ENCODE data around the gene CCR2. TPM values are rescaled to one million over a fixed set of nuclear protein-coding genes. Genes with fewer than 3 reads are reported as not detected.

CCR2 gene
- total RNA-seq, 1 experiment from 2014 or later, result not detected

GRCh38 chr3:46407970-46408369 lies 54.1 kb downstream of the CCR2 start:
- no peak for DNase-seq
- H3K27me3 ChIP-seq, result no peaks in the 10 kb centered on the region
- H3K36me3 ChIP-seq, result no peaks in the 10 kb centered on the region
- H3K4me3 ChIP-seq, result no peak overlapping the region
- no peaks in the 10 kb centered on the region for H3K9me3 ChIP-seq

DNA sequence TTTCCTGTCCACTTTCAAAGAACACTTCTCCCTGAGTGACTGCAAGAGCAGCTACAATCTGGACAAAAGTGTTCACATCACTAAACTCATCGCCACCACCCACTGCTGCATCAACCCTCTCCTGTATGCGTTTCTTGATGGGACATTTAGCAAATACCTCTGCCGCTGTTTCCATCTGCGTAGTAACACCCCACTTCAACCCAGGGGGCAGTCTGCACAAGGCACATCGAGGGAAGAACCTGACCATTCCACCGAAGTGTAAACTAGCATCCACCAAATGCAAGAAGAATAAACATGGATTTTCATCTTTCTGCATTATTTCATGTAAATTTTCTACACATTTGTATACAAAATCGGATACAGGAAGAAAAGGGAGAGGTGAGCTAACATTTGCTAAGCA lies 54.9 kb downstream of the CCR2 start:
- H3K36me3 ChIP-seq, result no peaks in the 10 kb centered on the region
- no peak overlapping the region for H3K4me3 ChIP-seq
- DNase-seq, result no peak
- H3K9me3 ChIP-seq, result no peaks in the 10 kb centered on the region
- H3K27me3 ChIP-seq, result no peaks in the 10 kb centered on the region

DNA sequence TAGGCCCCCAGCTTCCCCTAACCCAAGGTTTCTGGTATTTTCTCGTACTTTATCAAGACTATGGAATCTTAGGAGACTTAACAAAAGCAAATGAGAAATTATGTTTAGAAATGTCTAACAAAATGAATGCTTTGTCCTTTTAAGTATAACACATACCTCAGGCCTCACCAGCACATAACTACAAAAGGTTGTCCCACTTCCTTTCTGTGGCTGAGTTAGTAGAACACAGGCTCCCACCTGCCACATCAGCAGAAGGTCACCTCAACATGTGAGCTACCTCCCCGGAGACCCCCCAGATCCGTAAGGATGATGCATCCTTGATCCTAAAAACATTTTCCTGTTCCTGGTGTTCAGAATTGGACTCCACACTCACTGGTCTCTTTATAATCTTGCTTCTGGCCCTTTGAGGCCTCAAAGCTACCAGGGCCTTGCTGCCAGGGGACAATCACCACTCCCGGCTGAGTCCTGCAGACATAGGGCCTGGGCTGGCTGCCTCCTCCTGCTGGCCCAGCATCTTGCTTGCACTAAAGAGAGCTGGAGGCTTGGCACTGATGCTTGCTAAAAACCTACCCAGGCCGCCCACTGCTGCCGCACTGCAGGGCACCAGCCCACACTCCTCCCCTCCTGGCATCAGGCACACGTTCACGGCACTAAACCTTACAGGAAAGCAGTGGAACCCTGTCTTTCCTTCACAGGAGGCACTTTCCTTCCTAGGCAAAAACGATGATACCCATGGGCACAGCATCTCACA lies 56.0 kb downstream of the CCR2 start:
- H3K36me3 ChIP-seq, result no peaks in the 10 kb centered on the region
- DNase-seq, result no peak
- no peak overlapping the region for H3K4me3 ChIP-seq
- no peaks in the 10 kb centered on the region for H3K9me3 ChIP-seq
- no peaks in the 10 kb centered on the region for H3K27me3 ChIP-seq

Other genes with a start within 250 kb of the CCR2 start
- gene CCR1, start 145.8 kb upstream of the CCR2 start, total RNA-seq (2014; rRNA removed; shearing (Covaris generic); ENCODE audit: low replicate concordance), result not detected in 2 replicates
- gene CCR3, start 111.7 kb upstream of the CCR2 start, total RNA-seq (2014; rRNA removed; shearing (Covaris generic); ENCODE audit: low replicate concordance), result not detected in 2 replicates
- gene CCR5, start 16.8 kb downstream of the CCR2 start, total RNA-seq (2014; rRNA removed; shearing (Covaris generic); ENCODE audit: low replicate concordance), result not detected in 2 replicates
- not detected in 2 replicates for gene CCRL2, start 53.1 kb downstream of the CCR2 start, total RNA-seq (2014; rRNA removed; shearing (Covaris generic); ENCODE audit: low replicate concordance)
- gene LTF, start 110.8 kb downstream of the CCR2 start, total RNA-seq (2014; rRNA removed; shearing (Covaris generic); ENCODE audit: low replicate concordance), result not detected in 2 replicates
- gene RTP3, start 143.9 kb downstream of the CCR2 start, total RNA-seq (2014; rRNA removed; shearing (Covaris generic); ENCODE audit: low replicate concordance), result not detected in 2 replicates
- gene LRRC2, start 212.2 kb downstream of the CCR2 start, total RNA-seq (2014; rRNA removed; shearing (Covaris generic); ENCODE audit: low replicate concordance), result 0.10 and 0.36 TPM in 2 replicates

Data from MG63 (cell line).